Activated CD8-positive, alpha-beta T cell treated with anti-CD3 and anti-CD28 coated beads, Interleukin-2, amount 10 ng/mL, durations not matched to agents 7 days and 5 days (primary cell): ENCODE measurements around the gene BANP. TPM values are rescaled to one million over a fixed set of nuclear protein-coding genes. Genes with fewer than 3 reads are reported as not detected.
"Not testable (repeated sequence)": the region's sequence is repeated elsewhere in the genome, so short reads cannot be mapped to it uniquely, and the experiment has no call there.

ENCODE experiments used
- ATAC-seq: fragments of 150-1000 bp; cut with Tn5 transposase; one replicate; pipeline ENCODE4 v1.10.0; 2021; ENCODE audit warnings: moderate library complexity
- CTCF ChIA-PET: fragments of 350-600 bp; sonication (Branson Sonifier 250); formaldehyde crosslinking; loops from one replicate; lab custom pipeline; 2021; ENCODE audit warnings: antibody characterized with exemption; lab: Charles Lee
- POLR2A ChIA-PET: fragments of 350-600 bp; sonication (Branson Sonifier 250); formaldehyde crosslinking; loops from one replicate; lab custom pipeline; 2021; ENCODE audit warnings: antibody characterized with exemption; lab: Charles Lee
- DNase-seq: peaks from one replicate; pipeline ENCODE4 v3.0.0-alpha.2; 2020
- H3K27ac Mint-ChIP-seq: one replicate; pipeline ENCODE4 v1.8.0; 2021; ENCODE audit warnings: mild to moderate bottlenecking, mixed read lengths
- H3K27me3 Mint-ChIP-seq: one replicate; pipeline ENCODE4 v1.8.0; 2021; ENCODE audit warnings: low read depth, mixed read lengths
- H3K36me3 Mint-ChIP-seq: one replicate; pipeline ENCODE4 v1.8.0; 2021; ENCODE audit warnings: low read depth, mixed read lengths
- H3K4me1 Mint-ChIP-seq: one replicate; pipeline ENCODE4 v1.8.0; 2021; ENCODE audit warnings: low read depth, mixed read lengths
- H3K4me3 Mint-ChIP-seq: one replicate; pipeline ENCODE4 v1.8.0; 2021; ENCODE audit warnings: mild to moderate bottlenecking, mixed read lengths
- H3K9me3 Mint-ChIP-seq: one replicate; pipeline ENCODE4 v1.8.0; 2022; ENCODE audit warnings: mixed read lengths; ENCODE audit not compliant: insufficient read depth
- total RNA-seq, 2 experiments: library from RNA; stranded (reverse); gene quantifications; one replicate each; pipeline ENCODE4 v1.2.3, GENCODE V29; 2021

The BANP gene
- total RNA-seq, 2 experiments from 2014 or later, result 34.1 to 39.8 TPM

DNA sequence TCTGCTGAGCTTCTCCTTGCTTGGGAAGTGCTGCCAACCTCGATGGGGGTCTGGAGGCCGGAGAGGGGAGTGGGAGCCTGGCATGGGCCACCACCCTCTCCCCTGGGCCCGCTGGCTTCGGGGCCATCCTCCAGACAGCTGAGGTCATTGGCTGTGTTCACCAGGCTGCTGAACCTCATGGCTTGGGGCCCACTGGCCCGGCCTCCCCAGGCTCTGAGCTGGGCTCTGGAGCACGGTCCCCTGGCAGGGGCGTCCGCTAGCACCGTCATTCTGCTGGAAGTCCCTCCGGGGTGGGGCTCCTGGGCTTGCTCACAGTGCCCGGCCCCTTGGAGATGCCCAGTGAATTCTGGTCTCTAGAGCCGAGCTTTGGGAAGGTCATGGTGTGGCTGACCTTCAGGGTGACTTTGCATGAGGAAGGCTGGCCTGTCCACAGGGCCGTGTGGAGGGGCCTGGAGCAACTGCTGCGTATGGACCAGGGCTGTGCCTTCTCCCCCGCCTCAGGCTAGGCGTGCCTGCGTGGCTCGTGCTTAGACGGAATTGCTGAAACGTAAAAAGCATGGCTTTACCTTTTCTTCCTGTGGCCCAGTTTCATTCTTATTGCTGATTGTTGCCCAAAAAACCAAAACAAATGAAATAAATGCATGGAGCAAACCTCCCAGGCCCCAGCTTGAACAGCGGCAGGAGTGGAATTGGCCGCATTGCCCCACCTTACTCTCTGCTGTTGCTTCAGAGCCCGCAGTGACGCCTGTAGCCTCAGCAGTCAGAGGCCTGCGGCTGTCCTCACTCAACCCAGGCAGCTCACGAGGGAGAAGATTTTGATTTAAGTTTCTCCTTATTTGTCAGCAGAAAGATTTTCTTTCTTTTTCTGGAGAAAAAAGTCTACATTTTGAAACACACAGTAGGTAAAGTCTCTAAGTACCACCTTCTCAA, 70.1 kb downstream of the BANP start:
- POLR2A ChIA-PET, H3K36me3 Mint-ChIP-seq, H3K9me3 Mint-ChIP-seq, ATAC-seq, DNase-seq, CTCF ChIA-PET, H3K27me3 Mint-ChIP-seq, H3K4me3 Mint-ChIP-seq, H3K4me1 Mint-ChIP-seq: not testable (repeated sequence)
- peak overlapping the region; percentile 20 for H3K27ac Mint-ChIP-seq

DNA sequence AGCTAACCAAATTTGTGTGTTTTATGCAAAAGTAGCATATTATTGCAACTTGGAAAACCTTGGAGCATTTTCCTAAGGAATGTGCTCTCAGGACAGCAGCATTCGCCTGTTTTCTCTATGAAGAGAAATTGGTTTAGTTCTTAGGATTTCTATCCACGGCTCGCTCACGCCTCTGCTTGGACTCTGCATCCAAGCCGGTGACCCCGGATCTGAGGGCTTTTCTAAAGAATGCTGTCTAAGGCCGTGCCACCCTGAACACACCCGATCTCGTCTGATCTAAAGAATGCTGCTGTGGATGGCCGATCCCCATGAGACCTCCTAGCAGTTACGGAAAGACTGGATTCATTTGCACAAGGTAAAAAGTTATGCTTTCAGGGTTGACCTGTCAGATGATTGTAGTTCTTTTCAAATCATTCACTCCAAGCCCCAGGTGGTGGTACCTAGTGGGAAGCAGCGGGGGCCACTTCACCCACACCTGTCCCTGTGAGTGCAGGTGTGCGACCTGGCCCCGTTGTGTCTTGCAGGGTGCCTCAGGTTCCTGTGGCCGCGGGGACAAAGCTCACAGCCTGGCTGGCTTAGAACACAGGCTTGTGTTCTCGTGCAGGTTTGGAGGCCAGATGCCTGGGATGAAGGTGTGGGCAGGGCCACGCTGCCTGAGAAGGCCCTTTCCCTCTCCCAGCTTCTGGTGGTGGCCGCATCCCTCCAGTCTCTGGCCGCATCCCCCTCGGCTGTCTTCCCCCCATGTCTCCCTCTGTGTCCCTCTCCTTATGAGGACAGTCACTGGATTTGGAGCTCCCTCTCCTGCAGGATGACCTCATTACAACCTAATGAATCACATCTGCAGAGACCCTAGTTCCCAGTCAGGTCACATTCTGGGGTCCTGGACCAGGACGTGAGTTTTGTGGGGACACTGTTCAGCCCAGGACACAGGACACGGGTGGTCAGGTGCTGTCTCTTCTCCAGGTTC, 71.1 kb downstream of the BANP start:
- Mint-ChIP-seq H3K4me3 (no peak overlapping the region), H3K27me3 (no peaks in the 10 kb centered on the region), H3K36me3 (peaks cover 1% of the 10 kb centered on the region), H3K27ac (no peak overlapping the region), H3K4me1 (no peaks in the 10 kb centered on the region), H3K9me3 (no peaks in the 10 kb centered on the region)
- no peak for ATAC-seq
- no peak for DNase-seq
- POLR2A ChIA-PET, result no interaction called here
- CTCF ChIA-PET, result no interaction called here

DNA sequence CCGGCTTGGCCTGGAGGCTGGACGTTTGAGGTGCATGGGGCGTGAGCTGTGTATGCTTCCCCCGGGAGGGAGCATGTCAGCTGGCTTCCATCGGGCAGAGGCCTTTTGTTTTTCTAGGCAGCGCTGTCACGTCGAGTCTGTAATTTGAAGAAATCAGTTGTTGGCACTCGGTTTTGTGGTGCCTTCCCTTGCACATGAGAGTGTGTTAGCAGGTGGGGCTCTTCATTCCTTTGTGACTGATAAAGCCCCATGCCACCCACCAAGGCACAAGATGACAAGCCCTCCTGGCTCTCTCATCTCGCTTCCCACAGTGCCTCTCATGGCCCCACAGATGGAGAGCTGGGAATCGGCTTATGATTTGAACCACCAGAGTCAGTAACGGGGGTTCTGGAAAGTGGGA, 72.1 kb downstream of the BANP start:
- H3K9me3 Mint-ChIP-seq, result no peaks in the 10 kb centered on the region
- DNase-seq (no peak), ATAC-seq (no peak)
- CTCF ChIA-PET, result no interaction called here
- peaks cover 3% of the 10 kb centered on the region for H3K36me3 Mint-ChIP-seq
- no peaks in the 10 kb centered on the region for H3K27me3 Mint-ChIP-seq
- no peak overlapping the region for H3K4me3 Mint-ChIP-seq
- no peak overlapping the region for H3K27ac Mint-ChIP-seq
- no peaks in the 10 kb centered on the region for H3K4me1 Mint-ChIP-seq
- POLR2A ChIA-PET, result no interaction called here

DNA sequence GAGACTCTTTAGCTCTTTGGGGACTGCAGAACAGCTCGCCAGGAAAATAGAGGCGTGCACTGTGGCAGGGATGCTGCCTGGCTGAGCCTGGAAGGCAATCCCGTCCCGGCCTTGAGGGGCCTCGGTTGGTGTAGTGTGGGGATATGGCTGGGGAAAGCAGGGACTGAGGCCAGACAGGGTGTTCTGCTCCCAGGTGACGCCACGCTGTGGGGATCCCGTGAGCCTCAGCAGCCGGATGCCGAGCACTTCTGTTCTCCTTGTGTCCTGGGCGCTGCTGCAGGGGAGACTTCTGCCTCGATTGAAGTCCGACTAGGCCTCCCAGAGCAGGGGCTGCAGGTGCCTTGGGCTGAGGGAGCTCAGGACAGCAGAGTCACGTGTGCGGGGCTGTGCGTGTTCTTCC, 72.6 kb downstream of the BANP start:
- Mint-ChIP-seq H3K4me1 (no peaks in the 10 kb centered on the region), H3K9me3 (no peaks in the 10 kb centered on the region), H3K36me3 (peaks cover 5% of the 10 kb centered on the region), H3K27me3 (no peaks in the 10 kb centered on the region), H3K4me3 (no peak overlapping the region), H3K27ac (no peak overlapping the region)
- POLR2A ChIA-PET, result no interaction called here
- no peak for ATAC-seq
- no peak for DNase-seq
- CTCF ChIA-PET, result interaction anchor here (0.6 kb wide), 1 partner anchor 55 kb away, joined by 3 read pairs; no protein-coding TSS in a partner anchor

DNA sequence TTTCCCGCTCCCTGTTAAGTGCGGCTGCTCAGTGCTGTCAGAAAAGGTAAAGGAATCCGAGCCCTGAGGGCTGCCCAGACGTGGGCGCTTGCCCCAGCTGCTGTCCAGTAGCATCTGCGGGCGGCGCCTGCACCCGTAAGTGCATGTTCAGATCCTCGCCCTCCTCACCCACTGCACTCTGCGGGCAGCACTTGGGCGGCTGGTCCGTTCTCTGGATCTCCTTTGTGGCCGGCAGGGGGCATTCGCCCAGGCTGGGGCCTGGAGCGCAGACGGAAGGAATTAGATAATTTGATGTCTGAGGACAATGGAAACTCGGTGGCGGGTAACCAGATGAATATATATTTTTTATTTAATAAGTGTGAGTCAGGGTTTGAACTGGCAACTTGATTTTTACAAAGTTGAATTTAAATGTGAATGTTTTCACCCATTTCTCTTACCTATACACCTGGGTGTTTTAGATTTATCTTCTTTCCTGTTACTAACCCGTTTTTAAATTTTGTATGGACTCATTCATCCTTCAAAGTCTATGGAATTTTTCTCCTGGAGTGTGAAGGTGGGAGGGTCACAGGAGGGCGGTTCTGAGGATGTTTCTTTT, 73.4 kb downstream of the BANP start:
- H3K4me1 Mint-ChIP-seq, POLR2A ChIA-PET, DNase-seq, H3K36me3 Mint-ChIP-seq, H3K9me3 Mint-ChIP-seq, ATAC-seq, H3K27ac Mint-ChIP-seq, H3K27me3 Mint-ChIP-seq, H3K4me3 Mint-ChIP-seq: not testable (repeated sequence)
- CTCF ChIA-PET, result interaction anchor here (0.6 kb wide), 1 partner anchor 56 kb away, joined by 3 read pairs; no protein-coding TSS in a partner anchor

DNA sequence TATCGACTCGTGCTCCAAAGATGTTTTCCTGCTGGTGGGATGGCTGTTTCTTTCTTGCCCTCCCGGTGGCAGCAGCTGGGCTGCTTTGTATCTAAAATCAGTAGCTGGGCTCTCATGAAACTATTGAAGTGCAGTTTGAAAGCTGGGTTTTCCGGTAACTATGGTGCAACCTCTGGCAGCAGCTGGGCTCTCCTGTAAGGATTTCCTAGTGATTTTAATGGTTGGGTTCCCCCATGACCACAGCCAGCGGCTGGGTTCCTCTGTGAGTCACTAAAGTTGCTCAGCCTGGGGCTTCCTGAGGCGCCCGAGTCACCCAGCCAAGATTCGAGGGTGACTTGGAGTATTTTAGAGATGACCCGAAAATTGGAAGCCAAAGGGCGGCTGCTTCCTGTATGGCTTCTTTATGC, 73.9 kb downstream of the BANP start:
- H3K27me3 Mint-ChIP-seq, ATAC-seq, H3K4me3 Mint-ChIP-seq, POLR2A ChIA-PET, H3K27ac Mint-ChIP-seq, H3K4me1 Mint-ChIP-seq, H3K9me3 Mint-ChIP-seq, DNase-seq, H3K36me3 Mint-ChIP-seq, CTCF ChIA-PET: not testable (repeated sequence)

DNA sequence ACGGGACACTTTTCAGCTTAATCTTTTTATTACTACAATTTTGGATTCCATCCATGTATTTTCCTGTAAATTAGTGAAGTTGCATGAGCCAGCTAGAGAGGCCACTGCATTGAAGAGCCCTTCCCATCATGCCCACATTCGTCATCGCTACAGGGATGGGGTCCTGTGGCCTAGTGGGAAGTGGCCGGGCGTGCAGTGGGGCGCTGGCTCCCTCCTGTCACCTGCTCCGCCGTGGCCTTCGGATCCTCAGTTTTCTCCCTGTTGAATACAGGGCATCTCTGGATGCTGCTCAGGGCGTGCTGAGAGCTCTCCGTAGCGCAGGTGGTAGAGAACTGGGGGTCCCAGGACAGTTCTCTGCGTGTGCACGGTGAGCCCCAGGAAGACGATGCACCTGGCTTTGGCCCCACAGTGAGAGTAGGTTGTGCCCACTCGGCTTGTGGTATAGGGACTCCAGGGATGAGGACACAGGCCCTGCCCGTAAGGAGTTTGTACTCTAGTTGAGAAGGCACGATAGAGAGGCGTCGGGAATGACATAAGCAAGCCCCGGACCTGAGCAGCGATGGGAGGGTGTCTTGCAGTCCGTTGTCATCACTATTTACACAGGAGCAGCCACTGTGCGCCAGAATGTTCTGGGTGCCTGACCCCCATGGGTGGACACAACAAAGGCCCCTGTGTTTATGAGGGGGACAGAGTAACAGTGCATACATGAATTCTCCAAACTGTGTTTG, 74.8 kb downstream of the BANP start:
- H3K36me3 Mint-ChIP-seq, H3K27ac Mint-ChIP-seq, ATAC-seq, H3K4me3 Mint-ChIP-seq, H3K27me3 Mint-ChIP-seq, DNase-seq, POLR2A ChIA-PET, H3K4me1 Mint-ChIP-seq, H3K9me3 Mint-ChIP-seq, CTCF ChIA-PET: not testable (repeated sequence)

DNA sequence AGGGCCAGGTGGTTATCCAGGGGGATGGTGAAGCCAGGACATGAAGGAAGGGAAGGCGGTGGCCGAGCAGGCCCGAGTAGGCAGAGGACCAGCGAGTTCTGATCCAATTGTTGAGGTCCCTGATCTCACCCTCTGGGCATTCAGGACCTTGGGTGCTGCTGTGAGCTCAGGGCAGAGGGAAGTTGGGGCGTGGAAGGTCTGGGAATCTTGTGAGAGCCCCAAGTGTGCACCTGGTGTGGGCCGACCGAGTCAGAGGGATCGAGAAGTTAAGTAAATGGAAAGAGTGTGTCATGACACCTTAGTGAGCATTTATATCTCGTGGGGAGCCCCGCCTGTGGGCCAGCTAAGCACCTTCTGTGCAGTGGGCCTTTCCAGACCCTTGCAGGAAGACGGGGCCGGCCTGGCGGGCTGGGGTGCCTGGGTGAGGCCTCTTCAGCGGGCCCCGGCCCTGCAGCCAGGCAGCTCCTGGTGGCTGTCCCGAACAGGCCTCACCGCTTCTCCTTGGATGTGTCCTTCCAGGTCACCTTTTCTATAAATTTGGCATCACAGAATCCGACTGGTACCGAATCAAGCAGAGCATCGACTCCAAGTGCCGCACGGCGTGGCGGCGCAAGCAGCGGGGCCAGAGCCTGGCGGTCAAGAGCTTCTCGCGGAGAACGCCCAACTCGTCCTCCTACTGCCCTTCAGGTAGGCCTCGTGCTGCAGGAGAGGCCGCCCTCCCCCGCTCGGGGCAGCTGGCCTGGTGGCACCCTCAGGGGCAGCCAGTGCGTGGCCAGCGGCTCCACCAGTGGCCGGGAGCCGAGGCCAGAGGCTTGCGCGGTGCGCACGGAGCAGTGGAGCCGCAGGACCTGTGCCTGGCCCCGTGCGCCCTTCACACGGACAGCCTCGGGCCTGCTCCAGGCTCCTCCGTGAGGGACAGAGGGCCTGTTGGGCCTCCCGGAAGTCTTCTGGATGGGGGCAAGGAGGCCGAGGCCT, 76.0 kb downstream of the BANP start:
- H3K27ac Mint-ChIP-seq, result peak overlapping the region; percentile 35
- ATAC-seq (no peak), DNase-seq (no peak)
- H3K36me3 Mint-ChIP-seq, result peaks cover 4% of the 10 kb centered on the region
- CTCF ChIA-PET, result no interaction called here
- no peaks in the 10 kb centered on the region for H3K27me3 Mint-ChIP-seq
- no peak overlapping the region for H3K4me3 Mint-ChIP-seq
- no peaks in the 10 kb centered on the region for H3K9me3 Mint-ChIP-seq
- H3K4me1 Mint-ChIP-seq, result no peaks in the 10 kb centered on the region
- POLR2A ChIA-PET, result no interaction called here

DNA sequence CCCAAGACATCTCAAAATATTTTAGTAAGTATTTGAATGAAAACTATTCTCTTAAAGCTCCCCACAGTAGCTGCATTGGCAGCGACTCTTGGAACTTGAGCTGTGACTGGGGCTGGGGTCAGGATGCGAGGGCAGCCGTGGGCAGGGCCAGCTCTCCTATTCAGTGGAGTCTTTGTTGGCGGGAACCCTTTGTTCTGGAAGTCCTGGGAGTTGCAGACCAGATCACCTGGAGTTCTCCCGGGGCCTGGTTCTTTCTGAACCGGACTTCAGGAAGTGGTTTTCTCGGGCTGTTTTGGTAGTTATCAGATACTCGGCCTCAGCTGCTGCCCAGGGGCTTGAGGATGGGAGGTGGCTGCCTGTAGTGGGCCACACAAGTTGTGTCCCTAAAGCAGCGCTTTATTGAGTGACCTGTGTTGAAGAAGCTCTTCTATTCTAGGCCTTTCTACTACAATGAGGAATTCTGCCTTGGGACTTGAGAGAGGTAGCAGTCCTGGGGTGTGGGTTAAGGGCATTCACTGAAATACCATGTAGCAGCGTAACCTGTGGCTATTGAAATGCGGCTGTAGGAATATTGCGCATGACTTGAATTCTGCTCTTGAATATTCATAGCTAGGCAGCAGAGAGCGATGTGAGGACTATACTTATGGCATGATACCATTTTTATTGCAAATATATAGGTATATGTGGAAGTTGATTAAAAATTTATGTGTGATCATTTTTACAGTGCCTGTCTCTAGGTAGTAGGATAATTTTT, 77.1 kb downstream of the BANP start:
- ATAC-seq, H3K27me3 Mint-ChIP-seq, H3K9me3 Mint-ChIP-seq, H3K36me3 Mint-ChIP-seq, H3K4me3 Mint-ChIP-seq, H3K4me1 Mint-ChIP-seq, POLR2A ChIA-PET, DNase-seq, CTCF ChIA-PET: not testable (repeated sequence)
- peak overlapping the region; percentile 55 for H3K27ac Mint-ChIP-seq

DNA sequence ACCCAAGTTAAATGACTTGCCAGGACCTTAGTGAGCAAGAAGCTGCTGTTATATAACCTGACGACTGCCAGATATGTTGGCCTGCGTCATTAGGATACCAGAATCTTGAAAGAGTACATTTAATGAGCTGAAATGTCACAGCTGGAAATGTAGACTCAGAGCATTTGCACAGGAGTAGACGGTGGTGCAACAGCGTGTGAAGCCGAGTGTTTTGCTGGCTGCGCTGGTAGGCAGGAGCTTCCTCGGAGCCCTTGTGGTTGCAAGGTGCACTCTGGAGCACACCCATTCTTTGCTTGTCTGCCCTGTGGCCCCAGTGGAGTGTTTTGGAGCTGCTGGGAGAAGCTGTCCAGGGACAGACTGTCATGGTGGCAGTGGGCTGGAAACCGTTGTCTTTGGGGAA, 79.3 kb downstream of the BANP start:
- Mint-ChIP-seq H3K9me3 (no peaks in the 10 kb centered on the region), H3K36me3 (peaks cover 8% of the 10 kb centered on the region), H3K27ac (no peak overlapping the region), H3K4me1 (no peaks in the 10 kb centered on the region), H3K4me3 (no peak overlapping the region), H3K27me3 (no peaks in the 10 kb centered on the region)
- CTCF ChIA-PET, result no interaction called here
- DNase-seq, result no peak
- POLR2A ChIA-PET, result no interaction called here
- ATAC-seq, result no peak
